GM10266 (cell line): ENCODE measurements around the gene UBE2S.

Experiments
- DNase-seq: peaks from one replicate; pipeline ENCODE4 v3.0.0; 2012; ENCODE audit errors: extremely low spot score
- CTCF ChIP-seq: IDR thresholded peaks from 2 replicates; pipeline ENCODE4 v1.5.1; 2012; ENCODE audit warnings: mild to moderate bottlenecking, low read depth; ENCODE audit not compliant: control insufficient read depth, insufficient read depth; ENCODE audit errors: missing control alignments

Gene UBE2S

GRCh38 chr19:55392820-55393761 is 14.5 kb downstream of the UBE2S start:
- DNase-seq = no peak
- no peak for TF ChIP-seq CTCF

GRCh38 chr19:55391702-55392615 is 15.6 kb downstream of the UBE2S start:
- no peak for TF ChIP-seq CTCF
- DNase-seq = no peak

GRCh38 chr19:55391191-55391670 is 16.4 kb downstream of the UBE2S start:
- DNase-seq = no peak
- TF ChIP-seq CTCF = no peak

- DNase-seq = no peak
- TF ChIP-seq CTCF = no peak
These were observed 17.1 kb downstream of the UBE2S start for GRCh38 chr19:55390461-55390880.

- no peak for TF ChIP-seq CTCF
These were observed 17.9 kb downstream of the UBE2S start for GRCh38 chr19:55389386-55390317.

GRCh38 chr19:55387736-55388497 is 19.7 kb downstream of the UBE2S start:
- no peak for TF ChIP-seq CTCF
- DNase-seq = no peak

More at GRCh38 chr19:55389386-55390317, 17.9 kb downstream of the UBE2S start:
- no peak for DNase-seq
